ENCODE data around the gene YDJC. TPM values are rescaled to one million over a fixed set of nuclear protein-coding genes. Genes with fewer than 3 reads are reported as not detected.
A peak's percentile ranks its signal among the peaks of the same experiment; 100 is the strongest.

YDJC gene
- total and polyA plus RNA-seq, 9 of the 15 experiments (the other 6 are each of a cell fraction or from before 2014, with no cell fraction given): 13.5 to 871 (median 164) TPM

- TF ChIP-seq KDM5B (IDR thresholded peaks at IDR 0.05; ENCODE audit: insufficient replicate concordance, low read depth, low read length): peak; percentile 100
- TF ChIP-seq, protein P1, sequence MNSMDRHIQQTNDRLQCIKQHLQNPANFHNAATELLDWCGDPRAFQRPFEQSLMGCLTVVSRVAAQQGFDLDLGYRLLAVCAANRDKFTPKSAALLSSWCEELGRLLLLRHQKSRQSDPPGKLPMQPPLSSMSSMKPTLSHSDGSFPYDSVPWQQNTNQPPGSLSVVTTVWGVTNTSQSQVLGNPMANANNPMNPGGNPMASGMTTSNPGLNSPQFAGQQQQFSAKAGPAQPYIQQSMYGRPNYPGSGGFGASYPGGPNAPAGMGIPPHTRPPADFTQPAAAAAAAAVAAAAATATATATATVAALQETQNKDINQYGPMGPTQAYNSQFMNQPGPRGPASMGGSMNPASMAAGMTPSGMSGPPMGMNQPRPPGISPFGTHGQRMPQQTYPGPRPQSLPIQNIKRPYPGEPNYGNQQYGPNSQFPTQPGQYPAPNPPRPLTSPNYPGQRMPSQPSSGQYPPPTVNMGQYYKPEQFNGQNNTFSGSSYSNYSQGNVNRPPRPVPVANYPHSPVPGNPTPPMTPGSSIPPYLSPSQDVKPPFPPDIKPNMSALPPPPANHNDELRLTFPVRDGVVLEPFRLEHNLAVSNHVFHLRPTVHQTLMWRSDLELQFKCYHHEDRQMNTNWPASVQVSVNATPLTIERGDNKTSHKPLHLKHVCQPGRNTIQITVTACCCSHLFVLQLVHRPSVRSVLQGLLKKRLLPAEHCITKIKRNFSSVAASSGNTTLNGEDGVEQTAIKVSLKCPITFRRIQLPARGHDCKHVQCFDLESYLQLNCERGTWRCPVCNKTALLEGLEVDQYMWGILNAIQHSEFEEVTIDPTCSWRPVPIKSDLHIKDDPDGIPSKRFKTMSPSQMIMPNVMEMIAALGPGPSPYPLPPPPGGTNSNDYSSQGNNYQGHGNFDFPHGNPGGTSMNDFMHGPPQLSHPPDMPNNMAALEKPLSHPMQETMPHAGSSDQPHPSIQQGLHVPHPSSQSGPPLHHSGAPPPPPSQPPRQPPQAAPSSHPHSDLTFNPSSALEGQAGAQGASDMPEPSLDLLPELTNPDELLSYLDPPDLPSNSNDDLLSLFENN (IDR thresholded peaks at IDR 0.05; ENCODE audit: low read depth in 2 of 2, low read length in 2 of 2): peak; percentile 52 to 82; a peak in 3 of 4 replicates
- TF ChIP-seq ZBTB26 (CRISPR knock-in tag; IDR thresholded peaks at IDR 0.05): no peak
- TF ChIP-seq, protein P2, sequence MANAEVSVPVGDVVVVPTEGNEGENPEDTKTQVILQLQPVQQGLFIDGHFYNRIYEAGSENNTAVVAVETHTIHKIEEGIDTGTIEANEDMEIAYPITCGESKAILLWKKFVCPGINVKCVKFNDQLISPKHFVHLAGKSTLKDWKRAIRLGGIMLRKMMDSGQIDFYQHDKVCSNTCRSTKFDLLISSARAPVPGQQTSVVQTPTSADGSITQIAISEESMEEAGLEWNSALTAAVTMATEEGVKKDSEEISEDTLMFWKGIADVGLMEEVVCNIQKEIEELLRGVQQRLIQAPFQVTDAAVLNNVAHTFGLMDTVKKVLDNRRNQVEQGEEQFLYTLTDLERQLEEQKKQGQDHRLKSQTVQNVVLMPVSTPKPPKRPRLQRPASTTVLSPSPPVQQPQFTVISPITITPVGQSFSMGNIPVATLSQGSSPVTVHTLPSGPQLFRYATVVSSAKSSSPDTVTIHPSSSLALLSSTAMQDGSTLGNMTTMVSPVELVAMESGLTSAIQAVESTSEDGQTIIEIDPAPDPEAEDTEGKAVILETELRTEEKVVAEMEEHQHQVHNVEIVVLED (CRISPR knock-in tag; IDR thresholded peaks at IDR 0.05): no peak
- no peak for TF ChIP-seq PML (IDR thresholded peaks at IDR 0.05; ENCODE audit: low read length)
- TF ChIP-seq NRF1 (conservative IDR thresholded peaks at IDR 0.05 in 1 of 2, IDR thresholded peaks at IDR 0.05 in 1 of 2): no peak
- no peak for TF ChIP-seq POLR2G (IDR thresholded peaks at IDR 0.05; ENCODE audit: low read depth, low read length)
- TF ChIP-seq KLF6 (CRISPR knock-in tag; IDR thresholded peaks at IDR 0.05; ENCODE audit: borderline replicate concordance): no peak
- TF ChIP-seq GTF2F1 (IDR thresholded peaks at IDR 0.05; ENCODE audit: low read depth, low read length): peak; percentile 95
- TF ChIP-seq YY1 (IDR thresholded peaks at IDR 0.05; ENCODE audit: borderline replicate concordance in 1 of 3, control insufficient read depth in 1 of 3, extremely low read depth in 1 of 3, insufficient read depth in 3 of 3, insufficient read length in 1 of 3, insufficient replicate concordance in 2 of 3, low read depth in 1 of 3, low read length in 2 of 3): no peak
- peak in 1 of 2 experiments; percentile 29; a peak in 1 of 3 replicates for TF ChIP-seq CBX3 (IDR thresholded peaks at IDR 0.05; ENCODE audit: borderline replicate concordance in 1 of 2, low read length in 2 of 2)
- no peak for TF ChIP-seq ZFX (CRISPR knock-in tag; IDR thresholded peaks at IDR 0.05)
- no peak for TF ChIP-seq NCOR1 (IDR thresholded peaks at IDR 0.05)
- TF ChIP-seq SETDB1 (IDR thresholded peaks at IDR 0.05; ENCODE audit: low read length): peak; percentile 66
- TF ChIP-seq ZNF518B (CRISPR knock-in tag; IDR thresholded peaks at IDR 0.05): no peak
- TF ChIP-seq PURB (CRISPR knock-in tag; IDR thresholded peaks at IDR 0.05; ENCODE audit: low read depth): no peak
Measured at GRCh38 chr22:21641789-21642583, 12.2 kb upstream of the YDJC start, which contains the start of gene SDF2L1 (continued).

All from K562 (cell line).